HUES48 (cell line): ENCODE data around the gene CHRDL2.

Source experiments
- H3K27ac ChIP-seq: one replicate; pipeline ENCODE4 v1.7.0; 2013; ENCODE audit warnings: low read depth, low read length, inconsistent platforms
- H3K27me3 ChIP-seq: 2 replicates; pipeline ENCODE4 v1.6.1; 2013; ENCODE audit warnings: mild to moderate bottlenecking, low read length; ENCODE audit not compliant: control insufficient read depth, insufficient read depth
- H3K36me3 ChIP-seq: 2 replicates; pipeline ENCODE4 v1.6.1; 2013; ENCODE audit warnings: low read length; ENCODE audit not compliant: control insufficient read depth, insufficient read depth
- H3K4me1 ChIP-seq: 2 replicates; pipeline ENCODE4 v1.6.1; 2013; ENCODE audit warnings: mild to moderate bottlenecking, low read length; ENCODE audit not compliant: control insufficient read depth, insufficient read depth
- H3K4me3 ChIP-seq: 2 replicates; pipeline ENCODE4 v1.5.1; 2013; ENCODE audit warnings: mild to moderate bottlenecking, low read depth, low read length
- H3K9ac ChIP-seq: 2 replicates; pipeline ENCODE4 v1.6.1; 2013; ENCODE audit warnings: mild to moderate bottlenecking, low read depth, low read length, moderate library complexity
- H3K9me3 ChIP-seq: 2 replicates; pipeline ENCODE4 v1.6.1; 2013; ENCODE audit warnings: low read length; ENCODE audit not compliant: control insufficient read depth, insufficient read depth

CHRDL2 gene

GRCh38 chr11:74696500-74696899, 34.7 kb downstream of the CHRDL2 start:
- Histone ChIP-seq H3K9ac (no peak overlapping the region), H3K4me1 (no peaks in the 10 kb centered on the region), H3K4me3 (no peak overlapping the region), H3K27me3 (no peaks in the 10 kb centered on the region; the same call in 1 of the 2 replicates), H3K27ac (no peak overlapping the region), H3K36me3 (no peaks in the 10 kb centered on the region), H3K9me3 (no peaks in the 10 kb centered on the region)

GRCh38 chr11:74695705-74696280, 35.4 kb downstream of the CHRDL2 start:
- Histone ChIP-seq H3K4me3 (no peak overlapping the region), H3K4me1 (no peaks in the 10 kb centered on the region), H3K36me3 (no peaks in the 10 kb centered on the region), H3K27me3 (no peaks in the 10 kb centered on the region; the same call in 1 of the 2 replicates), H3K9ac (no peak overlapping the region), H3K9me3 (no peaks in the 10 kb centered on the region), H3K27ac (no peak overlapping the region)

GRCh38 chr11:74694136-74694930, 36.9 kb downstream of the CHRDL2 start:
- Histone ChIP-seq H3K4me3 (no peak overlapping the region), H3K4me1 (no peaks in the 10 kb centered on the region), H3K36me3 (no peaks in the 10 kb centered on the region), H3K9me3 (no peaks in the 10 kb centered on the region), H3K27me3 (no peaks in the 10 kb centered on the region; the same call in 1 of the 2 replicates), H3K27ac (no peak overlapping the region), H3K9ac (no peak overlapping the region)

- Histone ChIP-seq H3K4me1 (no peaks in the 10 kb centered on the region), H3K9me3 (no peaks in the 10 kb centered on the region), H3K4me3 (no peak overlapping the region), H3K9ac (no peak overlapping the region), H3K27me3 (no peaks in the 10 kb centered on the region; the same call in 1 of the 2 replicates), H3K27ac (no peak overlapping the region), H3K36me3 (no peaks in the 10 kb centered on the region)
Observed at GRCh38 chr11:74693531-74693930, 37.7 kb downstream of the CHRDL2 start.

- H3K4me3 ChIP-seq, result no peak overlapping the region
- no peak overlapping the region for H3K9ac ChIP-seq
- no peaks in the 10 kb centered on the region for H3K36me3 ChIP-seq
- H3K27ac ChIP-seq, result no peak overlapping the region
- no peaks in the 10 kb centered on the region for H3K9me3 ChIP-seq
- no peaks in the 10 kb centered on the region for H3K4me1 ChIP-seq
- no peaks in the 10 kb centered on the region for H3K27me3 ChIP-seq
Observed at GRCh38 chr11:74691755-74692154, 39.5 kb downstream of the CHRDL2 start.

- Histone ChIP-seq H3K27me3 (no peaks in the 10 kb centered on the region), H3K9ac (no peak overlapping the region), H3K9me3 (no peaks in the 10 kb centered on the region), H3K4me3 (no peak overlapping the region), H3K27ac (no peak overlapping the region), H3K36me3 (no peaks in the 10 kb centered on the region), H3K4me1 (no peaks in the 10 kb centered on the region)
Observed at GRCh38 chr11:74689666-74690065, 41.6 kb downstream of the CHRDL2 start.

- H3K4me3 ChIP-seq, result no peak overlapping the region
- no peak overlapping the region for H3K9ac ChIP-seq
- no peaks in the 10 kb centered on the region for H3K9me3 ChIP-seq
- H3K27ac ChIP-seq, result no peak overlapping the region
- H3K36me3 ChIP-seq, result no peaks in the 10 kb centered on the region
- peaks cover 7% of the 10 kb centered on the region for H3K27me3 ChIP-seq
- H3K4me1 ChIP-seq, result no peaks in the 10 kb centered on the region; the same call in 1 of the 2 replicates
Observed at GRCh38 chr11:74687237-74688023, 43.8 kb downstream of the CHRDL2 start.

GRCh38 chr11:74686792-74687191, 44.4 kb downstream of the CHRDL2 start:
- H3K9ac ChIP-seq, result no peak overlapping the region
- no peaks in the 10 kb centered on the region for H3K9me3 ChIP-seq
- H3K27ac ChIP-seq, result no peak overlapping the region
- H3K4me1 ChIP-seq, result no peaks in the 10 kb centered on the region; the same call in 1 of the 2 replicates
- peaks cover 10% of the 10 kb centered on the region for H3K27me3 ChIP-seq
- no peak overlapping the region for H3K4me3 ChIP-seq
- H3K36me3 ChIP-seq, result no peaks in the 10 kb centered on the region

- no peak overlapping the region for H3K27ac ChIP-seq
Observed at GRCh38 chr11:74685905-74686304, 45.3 kb downstream of the CHRDL2 start.

GRCh38 chr11:74685338-74685737, 45.9 kb downstream of the CHRDL2 start:
- Histone ChIP-seq H3K36me3 (no peaks in the 10 kb centered on the region), H3K9ac (no peak overlapping the region), H3K27ac (no peak overlapping the region), H3K9me3 (no peaks in the 10 kb centered on the region), H3K27me3 (peaks cover 10% of the 10 kb centered on the region), H3K4me1 (no peaks in the 10 kb centered on the region; the same call in 1 of the 2 replicates), H3K4me3 (no peak overlapping the region)

More at GRCh38 chr11:74685905-74686304, 45.3 kb downstream of the CHRDL2 start:
- H3K36me3 ChIP-seq, result no peaks in the 10 kb centered on the region
- no peaks in the 10 kb centered on the region; the same call in 1 of the 2 replicates for H3K4me1 ChIP-seq
- H3K4me3 ChIP-seq, result no peak overlapping the region
- H3K9ac ChIP-seq, result no peak overlapping the region
- H3K9me3 ChIP-seq, result no peaks in the 10 kb centered on the region
- H3K27me3 ChIP-seq, result peaks cover 10% of the 10 kb centered on the region
